GM21619 (cell line): ENCODE data around the gene HECA.
"Not testable (repeated sequence)": the region's sequence is repeated elsewhere in the genome, so short reads cannot be mapped to it uniquely, and the experiment has no call there.

Source experiments
- ATAC-seq: cut with Tn5 transposase; IDR thresholded peaks from one replicate; pipeline ENCODE4 v1.9.1; 2021; ENCODE audit not compliant: unreplicated experiment

Gene HECA

GRCh38 chr6:139134817-139135577 is at the start of gene HECA:
Gene HECA (plus strand): TSS chr6:139135080. CDS start chr6:139135397, 317 bp downstream.
- ATAC-seq = peak; percentile 75

- ATAC-seq = no peak
Measured at GRCh38 chr6:139091826-139092225, 43.1 kb upstream of the HECA start.

GRCh38 chr6:139099984-139100383 is 34.9 kb upstream of the HECA start:
- peak; percentile 92 for ATAC-seq

- ATAC-seq = no peak
Measured at GRCh38 chr6:139107051-139107450, 27.8 kb upstream of the HECA start.

GRCh38 chr6:139108378-139108777 is 26.5 kb upstream of the HECA start:
- ATAC-seq = no peak

GRCh38 chr6:139109558-139109957 is 25.3 kb upstream of the HECA start:
- ATAC-seq = no peak

- ATAC-seq = no peak
Measured at GRCh38 chr6:139112146-139112545, 22.7 kb upstream of the HECA start.

GRCh38 chr6:139112561-139112960 is 22.3 kb upstream of the HECA start:
- ATAC-seq = no peak

GRCh38 chr6:139114746-139115145 is 20.1 kb upstream of the HECA start:
- ATAC-seq = no peak

GRCh38 chr6:139115989-139116758 is 18.7 kb upstream of the HECA start:
- ATAC-seq = no peak

GRCh38 chr6:139117734-139118133 is 17.1 kb upstream of the HECA start:
- ATAC-seq = no peak

GRCh38 chr6:139119552-139119951 is 15.3 kb upstream of the HECA start:
- no peak for ATAC-seq

GRCh38 chr6:139122823-139123222 is 12.1 kb upstream of the HECA start:
- not testable (repeated sequence) for ATAC-seq

- ATAC-seq = peak; percentile 100
Measured at GRCh38 chr6:139124887-139125672, 9.8 kb upstream of the HECA start.

GRCh38 chr6:139126255-139126654 is 8.6 kb upstream of the HECA start:
- no peak for ATAC-seq

GRCh38 chr6:139126931-139127330 is 7.9 kb upstream of the HECA start:
- ATAC-seq = no peak

- ATAC-seq = no peak
Measured at GRCh38 chr6:139129284-139129683, 5.6 kb upstream of the HECA start.

GRCh38 chr6:139131736-139132280 is 3.1 kb upstream of the HECA start:
- no peak for ATAC-seq

GRCh38 chr6:139133262-139134063 is 1.4 kb upstream of the HECA start:
- peak; percentile 19 for ATAC-seq

GRCh38 chr6:139134064-139134395 is 850 bp upstream of the HECA start:
- ATAC-seq = no peak
